Right lobe of liver (tissue), 6 donors: ENCODE measurements around the gene COPRS. TPM values are rescaled to one million over a fixed set of nuclear protein-coding genes. Genes with fewer than 3 reads are reported as not detected.
A peak's percentile ranks its signal among the peaks of the same experiment; 100 is the strongest.

Source experiments
- ATAC-seq, 4 donors: fragments of 200-7000 bp; cut with Tn5 transposase; one replicate each; pipeline ENCODE4 v1.9.1; 2020; ENCODE audit warnings: mild to moderate bottlenecking in 4 of 4, moderate library complexity in 4 of 4
- DNase-seq, 3 donors: peaks; one replicate each; pipeline ENCODE4 v3.0.0-alpha.2; 2020
- H3K27ac ChIP-seq, 3 donors: fragments of 200-600 bp; one replicate each; pipeline ENCODE4 v1.8.0; 2022
- H3K27me3 ChIP-seq, 2 donors: fragments of 200-600 bp; one replicate each; pipeline ENCODE4 v1.8.0; 2022
- H3K36me3 ChIP-seq, 4 donors: fragments of 200-600 bp; sonication (generic) in 1 of 4; one replicate each; pipeline versions ENCODE4 v1.5.1 to v1.8.0; 2017 to 2022; ENCODE audit warnings: control low read depth in 1 of 4
- H3K4me1 ChIP-seq, 4 donors: fragments of 200-600 bp; sonication (generic) in 1 of 4; one replicate each; pipeline versions ENCODE4 v1.5.1 to v1.8.0; 2017 to 2022; ENCODE audit warnings: control low read depth in 1 of 4
- H3K4me3 ChIP-seq, 3 donors: fragments of 200-600 bp; one replicate each; pipeline ENCODE4 v1.8.0; 2022
- H3K9me3 ChIP-seq, 4 donors: fragments of 200-600 bp; sonication (generic) in 1 of 4; one replicate each; pipeline versions ENCODE4 v1.5.1 to v1.8.0; 2017 to 2022; ENCODE audit warnings: control low read depth in 1 of 4
- CTCF ChIP-seq, 4 donors: fragments of 200-600 bp in 3 of 4; fragments of 450-650 bp in 1 of 4; IDR thresholded peaks; one replicate each; pipeline versions ENCODE4 v1.5.1 to v1.8.0; 2016 to 2022; ENCODE audit warnings: antibody characterized with exemption in 4 of 4, mild to moderate bottlenecking in 2 of 4
- POLR2A ChIP-seq: fragments of 450-650 bp; IDR thresholded peaks from one replicate; pipeline ENCODE4 v1.6.1; 2017; ENCODE audit warnings: antibody characterized with exemption, mild to moderate bottlenecking
- WGBS: methylation state at CpG from one replicate; pipeline ENCODE4 v1.1.6; 2018; ENCODE audit warnings: low coverage, low lambda C conversion rate; ENCODE audit not compliant: insufficient coverage; ENCODE audit errors: missing lambda C conversion rate; 5-methylcytosine and 5-hydroxymethylcytosine counted together
- intact Hi-C, 2 donors: fragments of 100-400 bp; cut with DNase I; formaldehyde crosslinking; loops; one replicate each; pipeline versions ENCODE4 v1.11.2 to v1.14.1; 2022
- total RNA-seq, 6 experiments: library from RNA; depleted of rRNA in 2 of 6; stranded (reverse); fragments of >200 nt in 2 of 6; fragmentation: NEBNext Ultra II Directional in 3 of 6; extraction: Animal tissue kit (Norgen Biotek cat#: 25700) in 3 of 6; gene quantifications; one replicate each; pipeline versions ENCODE4 v1.1.0 to v1.2.4, GENCODE V29; 2016 to 2023
- donor health status: DM: no; HTN: yes; CAD: no.
- donor health status: DM: no; HTN: no; CAD: no.
- donor health status: DM: no; HTN: no; CAD: no.
- donor health status: DM: no; HTN: yes; CAD: no.
- donor health status: DM: no; HTN: yes; CAD: no.

The COPRS gene
- total RNA-seq, 6 experiments from 2014 or later = 17.1 to 49.4 (median 24.0) TPM

DNA sequence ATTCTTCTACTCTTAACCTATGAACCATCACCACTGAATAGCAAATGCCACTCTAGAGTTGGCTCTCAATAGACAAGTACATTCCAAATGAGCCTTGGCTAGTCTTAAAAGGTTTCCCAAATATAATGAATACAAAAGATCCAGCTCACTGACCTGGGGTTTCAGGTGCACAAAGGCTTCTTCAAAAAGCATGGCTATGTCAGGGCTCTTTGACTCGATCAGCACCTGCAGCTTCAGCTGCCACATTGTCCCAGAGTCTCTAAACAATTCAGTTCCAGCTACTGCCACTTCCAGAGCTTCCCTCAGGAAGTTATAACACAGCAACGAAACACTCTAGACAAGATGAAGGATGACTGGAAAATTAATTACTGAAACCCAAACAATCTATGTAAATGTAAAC lies 16.0 kb upstream of the COPRS start:
- no peak overlapping the region for H3K27ac ChIP-seq
- H3K9me3 ChIP-seq = no peaks in the 10 kb centered on the region
- 96% methylated on average over 2 of the region's 2 CpGs for WGBS
- H3K36me3 ChIP-seq = peaks cover 0 to 90% (median 34%) of the 10 kb centered on the region in 4 donors
- DNase-seq (no peak), ATAC-seq (no peak)
- intact Hi-C loops = no loop called here
- H3K27me3 ChIP-seq = no peaks in the 10 kb centered on the region
- H3K4me3 ChIP-seq = no peak overlapping the region
- TF ChIP-seq CTCF (IDR thresholded peaks at IDR 0.05) (no peak), POLR2A (no peak)
- H3K4me1 ChIP-seq = peaks cover 0 to 4% (median 0%) of the 10 kb centered on the region in 4 donors

DNA sequence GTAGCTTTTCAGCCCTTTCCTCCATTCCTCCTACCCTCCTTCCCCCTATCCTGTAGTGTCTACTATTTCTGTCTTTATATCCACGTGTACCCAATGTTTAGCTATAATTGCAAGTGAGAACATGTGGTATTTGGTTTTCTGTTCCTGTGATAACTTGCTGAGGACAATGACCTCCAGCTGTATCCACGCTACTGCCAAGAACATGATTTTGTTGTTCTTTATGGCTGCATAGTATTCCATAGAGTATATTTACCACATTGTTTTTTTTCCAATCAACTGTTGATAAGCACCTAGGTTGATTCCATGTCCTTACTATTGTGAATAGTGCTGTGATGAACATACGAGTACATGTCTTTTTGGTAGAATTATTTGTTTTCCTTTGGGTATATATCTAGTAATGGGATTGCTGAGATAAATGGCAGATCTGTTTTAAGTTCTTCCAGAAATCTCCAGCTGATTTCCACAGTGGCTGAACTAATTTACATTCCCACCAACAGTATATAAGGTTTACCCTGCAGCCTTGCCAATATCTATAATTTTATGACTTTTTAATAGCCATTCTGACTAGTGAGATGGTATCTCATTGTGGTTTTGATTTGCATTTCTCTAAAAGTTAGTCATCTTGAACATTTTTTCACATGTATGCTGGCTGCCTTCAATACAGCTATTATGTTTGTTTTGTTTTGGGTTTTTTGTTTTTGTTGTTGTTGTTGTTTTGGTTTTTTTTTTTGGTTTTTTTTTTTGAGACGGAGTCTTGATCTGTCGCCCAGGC lies 10.9 kb upstream of the COPRS start:
- ATAC-seq (no peak), DNase-seq (no peak)
- no peaks in the 10 kb centered on the region for H3K9me3 ChIP-seq
- H3K27me3 ChIP-seq = no peaks in the 10 kb centered on the region
- intact Hi-C loops = no loop called here
- no peak overlapping the region for H3K4me3 ChIP-seq
- H3K36me3 ChIP-seq = peaks cover 0 to 76% (median 33%) of the 10 kb centered on the region in 4 donors
- no peaks in the 10 kb centered on the region for H3K4me1 ChIP-seq
- TF ChIP-seq POLR2A (no peak), CTCF (IDR thresholded peaks at IDR 0.05) (no peak)
- H3K27ac ChIP-seq = no peak overlapping the region
- 76% methylated on average over 5 of the region's 5 CpGs for WGBS

DNA sequence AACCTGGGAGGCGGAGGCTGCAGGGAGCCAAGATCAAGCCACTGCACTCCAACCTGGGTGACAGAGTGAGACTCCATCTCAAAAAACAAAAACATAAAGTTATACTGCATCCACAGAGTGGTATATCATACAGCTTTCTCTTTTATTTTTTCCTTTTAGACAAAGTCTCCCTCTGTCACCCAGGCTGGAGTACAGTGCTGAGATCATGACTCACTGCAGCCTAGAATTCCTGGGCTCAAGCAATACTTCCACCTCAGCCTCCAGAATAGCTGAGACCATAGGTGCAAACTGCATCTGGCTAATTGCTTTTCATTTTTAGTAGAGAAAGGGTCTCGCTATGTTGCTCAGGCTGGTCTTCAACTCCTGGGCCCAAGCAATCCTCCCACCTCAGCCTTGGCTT lies 10.0 kb upstream of the COPRS start:
- 100% methylated on average over 2 of the region's 2 CpGs for WGBS
- intact Hi-C loops = no loop called here
- ATAC-seq = no peak
- DNase-seq = no peak
- H3K4me3 ChIP-seq = no peak overlapping the region
- no peaks in the 10 kb centered on the region for H3K27me3 ChIP-seq
- peaks cover 0 to 76% (median 28%) of the 10 kb centered on the region in 4 donors for H3K36me3 ChIP-seq
- no peaks in the 10 kb centered on the region for H3K9me3 ChIP-seq
- TF ChIP-seq POLR2A (no peak), CTCF (IDR thresholded peaks at IDR 0.05) (no peak)
- no peak overlapping the region for H3K27ac ChIP-seq
- no peaks in the 10 kb centered on the region for H3K4me1 ChIP-seq

DNA sequence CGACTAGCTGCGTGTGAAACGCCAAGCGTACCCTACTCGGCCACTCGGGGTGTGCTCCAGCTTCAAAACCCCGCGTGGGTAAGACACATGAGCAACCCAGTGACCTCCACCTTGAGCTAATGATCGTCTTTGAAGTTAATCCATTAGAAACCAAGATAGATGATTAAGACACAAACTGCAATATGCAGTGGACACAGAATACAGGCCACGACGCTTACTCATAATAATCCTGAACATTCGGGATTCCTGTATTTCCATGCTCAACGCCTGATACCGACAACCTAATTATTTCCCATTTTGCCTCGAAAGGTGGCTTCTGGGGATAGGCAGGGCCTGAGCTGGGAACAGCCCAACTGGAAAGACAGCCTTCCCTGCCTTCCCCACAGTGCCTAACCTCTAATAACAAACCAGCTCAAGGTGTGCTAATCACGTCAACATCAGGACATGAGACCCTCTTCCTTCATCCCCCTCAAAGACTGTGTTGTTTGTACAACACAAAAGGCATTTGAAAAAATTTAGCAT lies 504 bp upstream of the COPRS start:
- H3K9me3 ChIP-seq = no peaks in the 10 kb centered on the region
- DNase-seq (no peak), ATAC-seq (no peak)
- intact Hi-C loops = no loop called here
- no peaks in the 10 kb centered on the region for H3K27me3 ChIP-seq
- WGBS = 11% methylated on average over 13 of the region's 16 CpGs
- H3K27ac ChIP-seq = no peak overlapping the region
- H3K4me3 ChIP-seq = peak overlapping the region in 2 of 3 donors; percentile 25 to 75
- peaks cover 0 to 13% (median 7%) of the 10 kb centered on the region in 4 donors for H3K4me1 ChIP-seq
- peaks cover 0 to 23% (median 6%) of the 10 kb centered on the region in 4 donors for H3K36me3 ChIP-seq
- TF ChIP-seq POLR2A (no peak), CTCF (IDR thresholded peaks at IDR 0.05) (no peak)
